DND-41 (cell line): ENCODE results near the gene GRM7.

Experiments
- ATAC-seq: fragments of 200-7000 bp; cut with Tn5 transposase; 3 replicates; pipeline ENCODE4 v1.9.1; 2021; ENCODE audit warnings: low read depth; ENCODE audit not compliant: insufficient read depth
- DNase-seq: peaks from one replicate; pipeline ENCODE4 v3.0.0-alpha.2; 2020
- H2AFZ ChIP-seq: 2 replicates; pipeline ENCODE4 v1.6.0; 2012; ENCODE audit warnings: low read depth, low read length
- H3K27ac ChIP-seq: 2 replicates; pipeline ENCODE4 v1.5.1; 2012; ENCODE audit warnings: low read length, inconsistent platforms
- H3K27me3 ChIP-seq: fragments of 200-600 bp; sonication (generic); 2 replicates; pipeline ENCODE4 v1.6.0; 2012; ENCODE audit warnings: low read length, mild to moderate bottlenecking, inconsistent platforms; ENCODE audit not compliant: insufficient read depth, poor library complexity
- H3K36me3 ChIP-seq: 2 replicates; pipeline ENCODE4 v1.5.1; 2012; ENCODE audit warnings: low read length, inconsistent platforms; ENCODE audit not compliant: insufficient read depth
- H3K4me1 ChIP-seq: 2 replicates; pipeline ENCODE4 v1.5.1; 2012; ENCODE audit warnings: mild to moderate bottlenecking, low read length; ENCODE audit not compliant: insufficient read depth
- H3K4me2 ChIP-seq: 2 replicates; pipeline ENCODE4 v1.6.0; 2012; ENCODE audit warnings: mild to moderate bottlenecking, moderate library complexity, low read length, inconsistent platforms; ENCODE audit not compliant: insufficient read depth
- H3K4me3 ChIP-seq, 2 experiments: fragments of 200-600 bp in 1 of 2; shearing (Covaris generic) in 1 of 2; 2 replicates each; pipeline ENCODE4 v1.5.1; 2012 to 2016; ENCODE audit warnings: inconsistent platforms in 2 of 2, low read length in 2 of 2, mild to moderate bottlenecking in 2 of 2, low read depth in 1 of 2, moderate library complexity in 1 of 2
- H3K79me2 ChIP-seq: 2 replicates; pipeline ENCODE4 v1.6.0; 2012; ENCODE audit warnings: low read length, inconsistent platforms; ENCODE audit not compliant: insufficient read depth
- H3K9ac ChIP-seq: 2 replicates; pipeline ENCODE4 v1.6.0; 2012; ENCODE audit warnings: low read depth, mild to moderate bottlenecking, inconsistent platforms, low read length, moderate library complexity
- H3K9me3 ChIP-seq: 2 replicates; pipeline ENCODE4 v1.5.1; 2012; ENCODE audit warnings: low read length, moderate library complexity, mild to moderate bottlenecking, inconsistent platforms; ENCODE audit not compliant: insufficient read depth, severe bottlenecking
- H4K20me1 ChIP-seq: 2 replicates; pipeline ENCODE4 v1.6.0; 2012; ENCODE audit warnings: low read length; ENCODE audit not compliant: insufficient read depth
- EZH2 ChIP-seq: IDR thresholded peaks from 3 replicates; pipeline ENCODE4 v1.6.1; 2012; ENCODE audit warnings: borderline replicate concordance, low read depth, mild to moderate bottlenecking, moderate library complexity, low read length, inconsistent platforms; ENCODE audit not compliant: severe bottlenecking
- TF ChIP-seq, protein P1 (sequence below): IDR thresholded peaks from 2 replicates; pipeline ENCODE4 v1.5.1; 2012; ENCODE audit warnings: borderline replicate concordance, low read length, moderate library complexity, mild to moderate bottlenecking; ENCODE audit not compliant: poor library complexity, severe bottlenecking; ENCODE audit errors: extremely low read depth

Gene GRM7

DNA sequence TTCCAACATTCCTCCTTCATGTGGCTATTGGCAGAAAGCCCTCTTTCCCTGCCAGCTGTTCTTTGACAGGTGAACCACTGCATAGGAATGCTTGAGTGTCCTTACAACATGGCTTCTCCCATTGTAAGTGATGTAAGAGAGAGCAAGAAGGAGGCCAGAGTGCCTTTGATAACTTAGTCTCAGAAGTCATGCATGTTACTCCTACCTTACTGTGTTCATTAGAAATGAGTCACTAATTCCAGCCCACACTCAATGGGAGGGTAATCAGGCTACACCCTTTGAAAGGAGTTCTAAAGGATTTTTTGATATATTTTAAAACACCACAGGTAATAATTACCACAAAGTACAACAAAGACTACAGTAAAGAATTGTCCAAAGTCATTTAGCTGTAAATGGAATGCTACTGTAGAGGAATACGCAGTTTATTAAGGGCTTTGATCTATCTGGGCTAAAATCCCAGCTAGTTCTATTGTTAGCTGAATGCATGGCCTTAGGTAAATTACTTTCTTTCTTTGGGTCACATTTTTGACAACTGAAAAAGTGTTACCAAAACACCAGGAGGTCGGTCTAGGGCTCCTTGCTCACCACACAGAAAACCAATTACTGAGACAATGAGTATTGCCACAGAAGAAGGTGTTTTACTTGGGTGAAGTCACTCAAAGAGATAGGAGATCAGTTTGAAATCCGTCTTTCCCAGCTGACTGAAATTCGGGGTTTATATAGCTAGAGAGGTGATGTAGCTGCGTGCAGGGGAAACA is 154.9 kb downstream of the GRM7 start:
- H3K27me3 ChIP-seq: no peaks in the 10 kb centered on the region
- no peak overlapping the region for H3K9ac ChIP-seq
- TF ChIP-seq, protein P1, sequence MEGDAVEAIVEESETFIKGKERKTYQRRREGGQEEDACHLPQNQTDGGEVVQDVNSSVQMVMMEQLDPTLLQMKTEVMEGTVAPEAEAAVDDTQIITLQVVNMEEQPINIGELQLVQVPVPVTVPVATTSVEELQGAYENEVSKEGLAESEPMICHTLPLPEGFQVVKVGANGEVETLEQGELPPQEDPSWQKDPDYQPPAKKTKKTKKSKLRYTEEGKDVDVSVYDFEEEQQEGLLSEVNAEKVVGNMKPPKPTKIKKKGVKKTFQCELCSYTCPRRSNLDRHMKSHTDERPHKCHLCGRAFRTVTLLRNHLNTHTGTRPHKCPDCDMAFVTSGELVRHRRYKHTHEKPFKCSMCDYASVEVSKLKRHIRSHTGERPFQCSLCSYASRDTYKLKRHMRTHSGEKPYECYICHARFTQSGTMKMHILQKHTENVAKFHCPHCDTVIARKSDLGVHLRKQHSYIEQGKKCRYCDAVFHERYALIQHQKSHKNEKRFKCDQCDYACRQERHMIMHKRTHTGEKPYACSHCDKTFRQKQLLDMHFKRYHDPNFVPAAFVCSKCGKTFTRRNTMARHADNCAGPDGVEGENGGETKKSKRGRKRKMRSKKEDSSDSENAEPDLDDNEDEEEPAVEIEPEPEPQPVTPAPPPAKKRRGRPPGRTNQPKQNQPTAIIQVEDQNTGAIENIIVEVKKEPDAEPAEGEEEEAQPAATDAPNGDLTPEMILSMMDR: no peak
- TF ChIP-seq EZH2: no peak
- H2AFZ ChIP-seq: no peak overlapping the region
- ATAC-seq (no peak), DNase-seq (no peak)
- H3K79me2 ChIP-seq: no peaks in the 10 kb centered on the region
- H3K4me1 ChIP-seq: no peaks in the 10 kb centered on the region
- H3K27ac ChIP-seq: no peak overlapping the region
- H3K9me3 ChIP-seq: no peaks in the 10 kb centered on the region
- H4K20me1 ChIP-seq: no peaks in the 10 kb centered on the region
- H3K36me3 ChIP-seq: no peaks in the 10 kb centered on the region
- H3K4me2 ChIP-seq: no peak overlapping the region
- no peak overlapping the region for H3K4me3 ChIP-seq

DNA sequence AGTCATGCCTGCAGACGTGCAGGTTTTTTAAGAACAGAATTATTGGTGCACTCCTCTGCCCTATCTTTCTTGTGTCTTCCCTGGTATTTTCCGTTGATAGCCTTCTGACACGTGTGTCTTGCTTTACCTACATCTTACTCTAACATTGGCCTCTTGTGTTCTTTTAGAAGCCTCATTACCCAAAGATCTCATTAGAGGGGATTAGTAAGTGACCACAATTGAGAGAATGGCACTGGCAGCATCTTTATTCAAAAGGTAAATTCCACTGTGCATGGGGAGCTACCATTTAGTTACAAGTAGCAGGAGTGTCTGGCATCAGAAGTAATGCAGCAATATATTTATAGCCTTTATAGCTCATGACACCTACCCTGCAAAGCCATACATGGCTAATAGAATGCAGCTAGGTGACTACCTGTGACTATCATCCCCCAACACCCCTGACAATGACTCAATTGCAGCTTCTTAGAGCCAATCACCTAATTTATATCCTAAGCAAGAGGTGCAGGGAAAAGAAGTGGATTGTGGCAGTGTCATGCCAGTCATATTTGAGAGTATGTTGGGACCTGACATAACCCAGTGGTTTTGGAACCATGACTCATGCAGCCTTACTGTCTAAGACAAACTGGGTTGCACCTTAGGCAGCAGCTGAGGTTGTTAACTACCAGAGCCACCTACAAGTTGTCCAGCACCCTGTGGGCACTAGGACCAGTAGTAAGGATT is 164.8 kb downstream of the GRM7 start:
- Histone ChIP-seq H3K36me3 (no peaks in the 10 kb centered on the region), H3K9ac (no peak overlapping the region), H3K79me2 (no peaks in the 10 kb centered on the region), H3K4me3 (no peak overlapping the region), H3K27ac (no peak overlapping the region), H3K4me2 (no peak overlapping the region), H2AFZ (no peak overlapping the region), H4K20me1 (no peaks in the 10 kb centered on the region), H3K27me3 (no peaks in the 10 kb centered on the region), H3K9me3 (no peaks in the 10 kb centered on the region), H3K4me1 (no peaks in the 10 kb centered on the region)
- TF ChIP-seq, protein P1: no peak
- TF ChIP-seq EZH2: no peak
- ATAC-seq: no peak
- DNase-seq: no peak

DNA sequence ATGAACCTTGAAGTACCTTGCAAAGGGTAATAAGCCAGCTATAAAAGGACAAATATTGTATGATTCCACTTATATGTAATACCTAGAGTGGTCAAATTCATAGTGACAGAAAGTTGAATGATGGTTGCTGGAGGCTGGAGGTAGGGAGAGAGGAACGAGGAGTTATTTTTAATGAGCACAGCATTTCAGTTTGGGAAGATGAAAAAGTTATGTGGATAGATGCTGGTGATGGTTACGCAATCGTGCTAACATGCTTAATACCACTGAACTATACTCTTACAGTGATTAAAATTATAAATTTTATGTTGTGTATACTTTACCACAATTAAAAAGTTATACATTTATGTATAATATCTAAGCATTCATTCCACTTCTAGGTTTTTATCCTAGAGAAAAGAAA is 168.6 kb downstream of the GRM7 start:
- no peaks in the 10 kb centered on the region for H3K4me1 ChIP-seq
- no peak overlapping the region for H3K4me3 ChIP-seq
- no peak overlapping the region for H3K9ac ChIP-seq
- H3K36me3 ChIP-seq: no peaks in the 10 kb centered on the region
- DNase-seq (no peak), ATAC-seq (no peak)
- no peak overlapping the region for H3K4me2 ChIP-seq
- TF ChIP-seq, protein P1: no peak
- no peak for TF ChIP-seq EZH2
- H2AFZ ChIP-seq: no peak overlapping the region
- H3K27ac ChIP-seq: no peak overlapping the region
- no peaks in the 10 kb centered on the region for H4K20me1 ChIP-seq
- H3K27me3 ChIP-seq: no peaks in the 10 kb centered on the region
- H3K79me2 ChIP-seq: no peaks in the 10 kb centered on the region
- H3K9me3 ChIP-seq: no peaks in the 10 kb centered on the region
